ENCODE results near the gene TNC.
A peak's percentile ranks its signal among the peaks of the same experiment; 100 is the strongest.

The TNC gene

DNA sequence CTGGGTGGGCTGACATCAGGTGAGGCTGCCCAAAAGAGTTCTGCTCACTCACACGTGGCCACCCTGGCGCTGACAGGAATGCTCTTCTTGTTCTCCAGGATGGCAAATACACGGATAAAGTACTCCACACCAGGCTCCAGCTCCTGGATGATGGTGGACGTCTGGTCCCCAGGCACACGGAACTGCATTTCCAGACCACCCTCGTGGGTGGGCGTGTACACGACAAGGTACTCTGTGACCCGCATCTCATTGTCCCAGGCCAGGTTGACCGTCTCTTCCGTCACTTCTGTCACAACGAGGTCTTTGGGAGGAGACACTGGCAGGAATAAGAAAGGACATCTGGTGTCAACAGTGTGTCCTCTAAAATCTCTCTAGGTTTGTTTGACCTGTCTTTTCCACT, 33.8 kb downstream of the TNC start:
- no peaks in the 10 kb centered on the region for H3K27me3 ChIP-seq (ENCODE audit: insufficient read depth, low read length)
- H3K4me3 ChIP-seq (ENCODE audit: low read depth, low read length) = no peak overlapping the region
- H3K79me2 ChIP-seq (ENCODE audit: control insufficient read depth, insufficient read depth, low read length, unreplicated experiment) = no peaks in the 10 kb centered on the region
- no peak overlapping the region for H2AFZ ChIP-seq (ENCODE audit: low read length, unreplicated experiment)
- no peak overlapping the region for H3K27ac ChIP-seq (ENCODE audit: low read depth, low read length)
- no peaks in the 10 kb centered on the region for H3K36me3 ChIP-seq (ENCODE audit: insufficient read depth, low read length)
- H3K4me1 ChIP-seq (ENCODE audit: control insufficient read depth, insufficient read depth, low read length, unreplicated experiment) = peaks cover 6% of the 10 kb centered on the region

DNA sequence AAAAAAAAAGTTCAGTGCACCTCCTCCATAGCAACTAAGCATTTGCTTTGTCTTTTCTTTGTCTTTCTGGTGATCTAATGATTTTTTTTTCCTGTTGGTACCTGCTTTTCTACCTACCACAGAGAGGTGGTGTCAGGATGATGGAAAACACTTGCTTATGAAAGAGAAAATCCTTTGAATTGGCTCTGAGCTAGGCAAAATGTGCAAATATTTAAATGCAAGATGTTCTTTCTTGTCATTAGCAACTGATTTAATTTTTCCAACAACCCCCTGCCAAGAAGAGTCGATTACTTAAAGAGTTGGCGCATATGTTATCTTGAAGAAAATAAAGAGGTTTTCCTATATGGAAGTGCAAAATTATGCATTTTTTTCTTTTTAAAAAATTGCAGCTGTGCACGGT, 37.7 kb downstream of the TNC start:
- H2AFZ ChIP-seq (ENCODE audit: low read length, unreplicated experiment) = no peak overlapping the region
- H3K36me3 ChIP-seq (ENCODE audit: insufficient read depth, low read length) = no peaks in the 10 kb centered on the region
- H3K27me3 ChIP-seq (ENCODE audit: insufficient read depth, low read length) = no peaks in the 10 kb centered on the region
- H3K4me1 ChIP-seq (ENCODE audit: control insufficient read depth, insufficient read depth, low read length, unreplicated experiment) = no peaks in the 10 kb centered on the region
- H3K79me2 ChIP-seq (ENCODE audit: control insufficient read depth, insufficient read depth, low read length, unreplicated experiment) = no peaks in the 10 kb centered on the region
- H3K27ac ChIP-seq (ENCODE audit: low read depth, low read length) = no peak overlapping the region
- no peak overlapping the region for H3K4me3 ChIP-seq (ENCODE audit: low read depth, low read length)

DNA sequence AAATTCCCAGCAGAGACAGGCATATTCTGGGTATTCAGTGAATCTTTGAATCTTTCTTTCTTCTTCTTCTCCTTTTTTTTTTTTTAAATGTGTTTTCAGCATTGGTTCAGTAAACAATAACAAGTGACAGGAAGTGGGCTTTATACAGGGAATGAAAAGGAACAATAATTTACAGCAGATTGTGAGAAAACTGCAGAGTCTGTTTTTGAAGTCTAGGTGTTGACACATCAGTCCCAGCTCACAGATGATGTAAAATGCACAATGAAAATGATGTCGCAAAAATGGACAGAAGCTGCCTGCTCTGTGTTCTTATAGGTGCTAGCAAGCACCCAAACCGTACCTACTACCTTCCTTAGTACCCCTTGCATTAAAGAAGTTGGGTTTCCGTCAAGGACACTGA, 38.8 kb downstream of the TNC start:
- Histone ChIP-seq H3K4me3 (ENCODE audit: low read depth, low read length) (no peak overlapping the region), H3K4me1 (ENCODE audit: control insufficient read depth, insufficient read depth, low read length, unreplicated experiment) (no peaks in the 10 kb centered on the region), H3K36me3 (ENCODE audit: insufficient read depth, low read length) (no peaks in the 10 kb centered on the region), H3K79me2 (ENCODE audit: control insufficient read depth, insufficient read depth, low read length, unreplicated experiment) (no peaks in the 10 kb centered on the region), H3K27ac (ENCODE audit: low read depth, low read length) (no peak overlapping the region), H3K27me3 (ENCODE audit: insufficient read depth, low read length) (no peaks in the 10 kb centered on the region), H2AFZ (ENCODE audit: low read length, unreplicated experiment) (no peak overlapping the region)

DNA sequence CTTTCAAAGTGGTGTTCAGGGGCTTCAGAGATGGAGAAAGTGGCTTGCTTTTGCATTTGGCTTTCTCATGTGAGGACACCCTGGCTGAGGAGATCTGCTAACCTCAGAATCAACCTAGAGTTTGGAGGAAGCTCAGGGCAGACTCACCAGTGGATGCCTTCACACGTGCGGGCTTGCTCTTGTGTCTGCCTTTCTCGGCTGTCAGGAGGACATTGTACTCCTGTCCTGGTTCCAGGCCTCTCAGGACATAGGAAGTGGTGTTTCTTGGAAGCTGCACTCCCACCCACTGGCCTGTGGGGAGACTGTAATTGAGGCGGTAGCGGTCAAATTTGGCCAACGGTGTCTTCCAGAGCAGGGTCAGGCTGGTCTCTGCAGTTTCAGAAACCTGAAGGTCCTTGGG, 44.5 kb downstream of the TNC start:
- no peaks in the 10 kb centered on the region for H3K79me2 ChIP-seq (ENCODE audit: control insufficient read depth, insufficient read depth, low read length, unreplicated experiment)
- no peaks in the 10 kb centered on the region for H3K27me3 ChIP-seq (ENCODE audit: insufficient read depth, low read length)
- H2AFZ ChIP-seq (ENCODE audit: low read length, unreplicated experiment) = no peak overlapping the region
- no peak overlapping the region for H3K27ac ChIP-seq (ENCODE audit: low read depth, low read length)
- H3K4me1 ChIP-seq (ENCODE audit: control insufficient read depth, insufficient read depth, low read length, unreplicated experiment) = no peaks in the 10 kb centered on the region
- H3K36me3 ChIP-seq (ENCODE audit: insufficient read depth, low read length) = no peaks in the 10 kb centered on the region
- no peak overlapping the region for H3K4me3 ChIP-seq (ENCODE audit: low read depth, low read length)

DNA sequence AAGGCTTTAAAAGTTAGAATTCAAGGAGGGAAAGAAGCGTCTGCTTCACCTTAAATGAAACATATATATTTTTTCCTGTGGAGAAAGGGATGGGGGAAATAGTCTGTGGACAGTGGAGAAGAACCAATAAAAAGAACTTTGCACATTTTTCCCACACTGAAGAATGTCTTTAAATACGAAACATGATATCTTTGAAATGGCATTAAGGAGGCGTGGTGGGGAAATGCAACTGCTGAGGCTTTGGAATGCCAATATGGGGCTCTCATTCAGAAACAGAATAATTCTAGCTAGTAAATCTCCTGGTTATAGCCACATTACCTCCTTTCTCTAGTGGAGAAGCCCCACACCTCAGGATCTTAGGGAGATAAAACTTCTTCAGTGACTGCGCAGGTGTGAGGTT, 46.8 kb downstream of the TNC start:
- Histone ChIP-seq H2AFZ (ENCODE audit: low read length, unreplicated experiment) (no peak overlapping the region), H3K79me2 (ENCODE audit: control insufficient read depth, insufficient read depth, low read length, unreplicated experiment) (no peaks in the 10 kb centered on the region), H3K4me1 (ENCODE audit: control insufficient read depth, insufficient read depth, low read length, unreplicated experiment) (no peaks in the 10 kb centered on the region), H3K27me3 (ENCODE audit: insufficient read depth, low read length) (no peaks in the 10 kb centered on the region), H3K36me3 (ENCODE audit: insufficient read depth, low read length) (no peaks in the 10 kb centered on the region), H3K27ac (ENCODE audit: low read depth, low read length) (no peak overlapping the region), H3K4me3 (ENCODE audit: low read depth, low read length) (no peak overlapping the region)

DNA sequence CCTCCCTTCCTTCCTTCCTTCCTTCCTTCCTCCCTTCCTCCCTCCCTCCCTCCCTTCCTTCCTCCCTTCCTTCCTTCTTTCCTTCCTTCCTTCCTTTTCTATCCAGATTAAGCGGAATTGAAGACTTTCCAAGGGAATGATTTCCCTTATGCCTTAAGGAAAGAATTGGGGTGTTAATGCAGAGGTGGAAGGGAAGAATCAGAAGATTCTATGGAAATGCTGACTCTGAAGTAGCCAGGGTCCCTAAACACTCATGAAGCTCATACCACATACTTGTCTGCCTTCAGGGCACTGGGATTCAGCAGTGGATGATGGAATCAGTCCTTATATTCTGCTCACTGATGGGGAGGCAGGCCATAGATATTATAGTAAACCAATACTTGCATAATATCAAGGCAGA, 48.2 kb downstream of the TNC start:
- no peak overlapping the region for H3K4me3 ChIP-seq (ENCODE audit: low read depth, low read length)
- H3K4me1 ChIP-seq (ENCODE audit: control insufficient read depth, insufficient read depth, low read length, unreplicated experiment) = no peaks in the 10 kb centered on the region
- no peaks in the 10 kb centered on the region for H3K79me2 ChIP-seq (ENCODE audit: control insufficient read depth, insufficient read depth, low read length, unreplicated experiment)
- no peaks in the 10 kb centered on the region for H3K27me3 ChIP-seq (ENCODE audit: insufficient read depth, low read length)
- no peaks in the 10 kb centered on the region for H3K36me3 ChIP-seq (ENCODE audit: insufficient read depth, low read length)
- H2AFZ ChIP-seq (ENCODE audit: low read length, unreplicated experiment) = no peak overlapping the region
- no peak overlapping the region for H3K27ac ChIP-seq (ENCODE audit: low read depth, low read length)

DNA sequence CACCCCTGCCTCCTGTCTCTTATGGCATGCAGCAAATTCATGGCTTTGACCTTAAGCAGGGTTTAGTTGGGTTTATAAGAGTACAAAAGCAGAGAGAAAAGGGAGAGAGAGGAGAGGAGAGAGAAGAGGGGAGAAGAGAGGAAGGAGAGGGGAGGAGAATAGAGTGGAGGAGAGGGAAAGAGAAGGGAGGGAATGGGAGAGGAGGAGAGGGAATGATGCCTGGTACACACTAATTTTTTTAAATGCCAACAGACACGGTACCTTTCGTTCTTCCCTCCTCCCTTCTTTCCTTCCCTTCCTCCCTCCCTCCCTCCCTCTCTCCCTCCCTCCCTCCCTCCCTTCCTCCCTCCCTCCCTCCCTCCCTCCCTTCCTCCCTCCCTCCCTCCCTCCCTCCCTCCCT, 48.7 kb downstream of the TNC start:
- Histone ChIP-seq H3K79me2 (ENCODE audit: control insufficient read depth, insufficient read depth, low read length, unreplicated experiment) (no peaks in the 10 kb centered on the region), H3K4me3 (ENCODE audit: low read depth, low read length) (no peak overlapping the region), H3K27me3 (ENCODE audit: insufficient read depth, low read length) (no peaks in the 10 kb centered on the region), H3K4me1 (ENCODE audit: control insufficient read depth, insufficient read depth, low read length, unreplicated experiment) (no peaks in the 10 kb centered on the region), H3K36me3 (ENCODE audit: insufficient read depth, low read length) (no peaks in the 10 kb centered on the region), H3K27ac (ENCODE audit: low read depth, low read length) (no peak overlapping the region), H2AFZ (ENCODE audit: low read length, unreplicated experiment) (no peak overlapping the region)

DNA sequence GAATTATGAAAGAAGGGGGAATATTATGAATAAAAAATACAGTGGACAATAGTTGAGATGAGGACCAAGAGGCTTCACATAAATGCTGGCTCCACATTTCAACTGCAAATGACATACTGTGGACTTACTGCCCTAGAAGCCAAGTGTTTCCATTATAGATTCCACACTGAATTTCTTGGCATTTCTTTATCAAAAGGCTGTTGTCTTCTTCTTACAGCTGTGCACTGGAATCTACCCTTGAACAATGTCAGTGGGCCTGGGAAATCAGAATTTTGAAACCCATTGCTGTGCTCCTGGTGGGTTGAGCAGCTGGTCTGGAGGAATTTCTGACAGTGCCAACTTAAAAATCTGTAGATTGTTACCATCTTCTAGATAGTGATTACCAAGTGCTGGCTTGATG, 49.9 kb downstream of the TNC start:
- Histone ChIP-seq H3K4me1 (ENCODE audit: control insufficient read depth, insufficient read depth, low read length, unreplicated experiment) (peaks cover 8% of the 10 kb centered on the region), H3K4me3 (ENCODE audit: low read depth, low read length) (no peak overlapping the region), H2AFZ (ENCODE audit: low read length, unreplicated experiment) (no peak overlapping the region), H3K36me3 (ENCODE audit: insufficient read depth, low read length) (no peaks in the 10 kb centered on the region), H3K79me2 (ENCODE audit: control insufficient read depth, insufficient read depth, low read length, unreplicated experiment) (no peaks in the 10 kb centered on the region), H3K27me3 (ENCODE audit: insufficient read depth, low read length) (no peaks in the 10 kb centered on the region), H3K27ac (ENCODE audit: low read depth, low read length) (no peak overlapping the region)

DNA sequence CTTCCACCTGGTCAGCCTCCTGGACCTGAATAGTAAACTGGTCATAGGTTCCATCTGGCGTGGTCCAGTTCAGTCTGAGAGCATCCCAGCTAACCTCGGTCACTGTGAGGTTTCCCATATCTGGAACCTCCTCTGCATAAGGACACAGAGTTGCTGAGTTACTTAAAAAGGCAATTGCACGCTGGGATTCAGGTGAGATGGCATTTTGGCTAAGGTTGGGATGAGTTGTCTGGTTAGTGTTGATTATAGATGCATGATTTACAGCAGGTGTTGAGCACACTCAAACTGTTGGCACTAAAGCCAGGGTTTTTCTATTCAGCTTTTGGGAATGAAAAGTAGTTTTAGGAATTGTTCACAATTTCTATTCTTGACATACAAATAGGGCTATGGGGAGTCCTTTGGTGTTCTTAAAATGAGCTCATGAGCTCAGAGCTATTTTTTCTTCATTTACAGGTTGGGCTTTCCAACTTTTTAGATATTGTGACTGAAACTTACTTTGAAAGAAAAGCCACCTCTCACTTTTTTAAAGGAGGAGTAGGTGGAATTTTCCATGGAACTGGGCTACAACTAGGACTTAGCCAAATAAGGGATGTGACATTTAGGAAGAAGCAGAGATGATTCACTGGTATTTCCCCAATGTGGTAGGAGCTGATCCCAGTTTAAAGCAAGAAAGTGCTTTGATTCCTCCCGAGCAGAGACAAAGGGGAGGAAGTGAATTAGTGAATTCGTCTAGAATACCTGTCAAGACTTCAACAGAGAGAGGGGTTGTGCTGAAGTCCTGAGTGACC, 54.7 kb downstream of the TNC start:
- H3K27me3 ChIP-seq (ENCODE audit: insufficient read depth, low read length) = no peaks in the 10 kb centered on the region
- H3K27ac ChIP-seq (ENCODE audit: low read depth, low read length) = no peak overlapping the region
- no peak overlapping the region for H3K4me3 ChIP-seq (ENCODE audit: low read depth, low read length)
- no peak overlapping the region for H2AFZ ChIP-seq (ENCODE audit: low read length, unreplicated experiment)
- H3K79me2 ChIP-seq (ENCODE audit: control insufficient read depth, insufficient read depth, low read length, unreplicated experiment) = no peaks in the 10 kb centered on the region
- H3K36me3 ChIP-seq (ENCODE audit: insufficient read depth, low read length) = no peaks in the 10 kb centered on the region
- peaks cover 20% of the 10 kb centered on the region for H3K4me1 ChIP-seq (ENCODE audit: control insufficient read depth, insufficient read depth, low read length, unreplicated experiment)

DNA sequence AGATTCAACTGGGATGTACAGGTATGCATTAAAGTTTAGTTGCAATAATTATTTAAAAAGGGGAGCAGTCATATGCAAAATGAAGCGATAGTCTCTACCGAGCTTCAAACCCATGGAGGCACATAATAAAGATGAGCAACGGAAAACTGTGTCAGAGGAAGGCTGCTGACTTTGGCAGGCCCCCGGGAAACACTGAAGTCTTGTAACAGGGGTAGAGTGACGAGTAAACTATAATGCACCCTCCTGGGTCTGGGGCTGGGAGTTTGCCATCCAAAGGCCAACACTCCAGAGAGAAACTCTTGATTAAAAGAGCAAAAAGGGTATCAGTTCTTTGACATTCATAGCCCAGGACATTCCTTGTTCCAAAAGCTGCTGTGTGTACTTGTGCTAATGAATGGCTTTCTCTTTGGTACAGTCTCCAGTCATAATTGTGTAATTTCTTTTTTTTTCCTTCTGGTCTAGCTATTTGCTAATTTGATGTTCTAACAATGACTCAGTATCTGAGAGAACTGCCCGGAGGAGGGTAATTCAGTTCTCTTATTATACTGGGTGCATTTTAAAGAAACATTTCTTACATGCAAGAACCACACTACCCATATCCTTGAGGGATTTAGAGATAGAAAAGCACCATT, 59.2 kb downstream of the TNC start:
- no peaks in the 10 kb centered on the region for H3K36me3 ChIP-seq (ENCODE audit: insufficient read depth, low read length)
- no peaks in the 10 kb centered on the region for H3K27me3 ChIP-seq (ENCODE audit: insufficient read depth, low read length)
- H3K4me1 ChIP-seq (ENCODE audit: control insufficient read depth, insufficient read depth, low read length, unreplicated experiment) = peaks cover 24% of the 10 kb centered on the region
- H3K27ac ChIP-seq (ENCODE audit: low read depth, low read length) = peak overlapping the region; percentile 13; the same call in 1 of the 2 replicates
- no peaks in the 10 kb centered on the region for H3K79me2 ChIP-seq (ENCODE audit: control insufficient read depth, insufficient read depth, low read length, unreplicated experiment)
- H2AFZ ChIP-seq (ENCODE audit: low read length, unreplicated experiment) = no peak overlapping the region
- no peak overlapping the region for H3K4me3 ChIP-seq (ENCODE audit: low read depth, low read length)

DNA sequence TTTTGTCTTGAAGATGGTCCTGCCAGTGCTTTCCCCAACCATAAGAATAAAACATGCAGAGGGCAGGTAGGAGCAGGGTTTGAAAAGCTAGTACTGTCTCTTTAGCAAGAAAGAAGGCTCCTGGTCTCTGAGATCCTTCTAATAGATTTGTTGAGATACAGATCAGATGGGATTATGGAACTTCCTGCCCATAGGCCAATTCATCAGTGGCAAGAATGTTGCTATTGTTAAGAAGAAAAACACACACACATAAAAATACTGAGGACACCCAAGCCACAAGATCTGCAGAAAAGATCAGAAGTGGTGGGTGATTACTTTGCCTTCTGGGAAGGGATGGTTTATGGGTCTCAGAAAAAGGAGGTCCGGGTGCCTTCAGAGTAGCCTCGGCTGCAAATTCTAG, 59.8 kb downstream of the TNC start:
- Histone ChIP-seq H3K79me2 (ENCODE audit: control insufficient read depth, insufficient read depth, low read length, unreplicated experiment) (no peaks in the 10 kb centered on the region), H3K27me3 (ENCODE audit: insufficient read depth, low read length) (no peaks in the 10 kb centered on the region), H3K4me1 (ENCODE audit: control insufficient read depth, insufficient read depth, low read length, unreplicated experiment) (peaks cover 18% of the 10 kb centered on the region), H2AFZ (ENCODE audit: low read length, unreplicated experiment) (no peak overlapping the region), H3K36me3 (ENCODE audit: insufficient read depth, low read length) (no peaks in the 10 kb centered on the region), H3K27ac (ENCODE audit: low read depth, low read length) (no peak overlapping the region), H3K4me3 (ENCODE audit: low read depth, low read length) (no peak overlapping the region)

Measured in ACC112 (cell line).